Measurements from ENCODE around the gene CPTP. TPM values are rescaled to one million over a fixed set of nuclear protein-coding genes. Genes with fewer than 3 reads are reported as not detected.

The CPTP gene
- total RNA-seq, 1 experiment from 2014 or later: 22.5 TPM

GRCh38 chr1:1305300-1306069, 19.1 kb upstream of the CPTP start:
- in situ Hi-C loops (cut with HindIII; ENCODE audit: low sequenced_read_pairs): no loop called here
- peak; percentile 43 for DNase-seq (ENCODE audit: low spot score)

DNA sequence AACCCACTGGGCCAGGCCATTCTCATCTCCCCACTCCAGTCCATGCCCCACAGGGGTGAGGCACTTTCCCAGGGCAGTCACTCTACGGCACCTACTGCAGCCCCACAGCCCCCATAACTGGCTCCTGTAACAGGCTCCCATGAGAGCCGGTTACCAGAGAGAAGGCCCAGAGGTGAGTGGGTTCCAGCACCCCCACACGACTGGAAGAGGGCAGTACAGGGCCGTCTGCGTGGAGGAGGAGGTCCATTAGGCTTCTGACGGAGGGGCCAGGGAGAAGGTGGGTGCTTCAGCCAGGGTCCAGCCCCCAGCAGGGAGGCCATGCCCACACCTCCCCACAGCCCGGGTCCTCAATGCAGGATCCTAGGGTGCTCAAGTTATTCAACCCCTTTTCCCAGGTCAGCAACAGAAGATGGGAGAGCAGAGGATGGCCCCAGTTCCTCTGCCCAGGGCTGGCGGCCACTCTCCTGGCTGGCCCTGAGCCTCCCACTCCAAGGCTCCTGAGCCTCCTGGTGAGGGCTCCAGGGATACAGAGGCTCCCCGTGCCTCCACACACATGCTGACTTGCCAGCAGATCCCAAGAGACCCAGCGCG, 18.4 kb upstream of the CPTP start:
- in situ Hi-C loops (cut with HindIII; ENCODE audit: low sequenced_read_pairs): no loop called here
- peak; percentile 33 for DNase-seq (ENCODE audit: low spot score)

DNA sequence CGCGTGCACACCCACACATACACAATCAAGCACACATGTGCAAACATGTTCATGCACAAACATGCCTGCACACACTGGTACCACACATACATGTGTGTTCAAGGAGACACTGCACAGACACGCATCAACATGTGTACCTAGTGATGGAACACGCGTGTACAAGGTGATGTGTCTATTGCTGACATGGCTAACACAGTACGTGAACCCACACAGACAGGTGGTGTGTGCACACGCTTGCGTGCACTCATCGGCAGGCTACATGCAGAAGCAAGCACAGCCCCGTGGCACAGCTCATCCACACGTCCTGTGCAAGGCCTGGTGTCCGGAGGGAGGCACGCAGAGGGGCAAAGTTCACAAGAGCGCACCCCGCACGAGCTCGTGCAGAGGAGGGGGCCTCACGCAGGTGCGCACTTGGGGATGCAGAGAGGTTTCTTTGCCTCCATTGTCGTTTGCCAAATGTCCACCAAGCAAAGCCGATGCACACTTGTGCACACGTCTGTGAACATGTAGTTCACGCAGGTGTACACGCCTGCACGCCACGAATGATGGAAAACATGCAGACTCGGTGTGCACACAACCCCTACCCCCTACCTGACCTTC, 17.8 kb upstream of the CPTP start:
- DNase-seq (ENCODE audit: low spot score): peak; percentile 34
- in situ Hi-C loops (cut with HindIII; ENCODE audit: low sequenced_read_pairs): no loop called here

- no peak for DNase-seq (ENCODE audit: low spot score)
- in situ Hi-C loops (cut with HindIII; ENCODE audit: low sequenced_read_pairs): no loop called here
Observed at GRCh38 chr1:1307261-1307922, 17.2 kb upstream of the CPTP start.

DNA sequence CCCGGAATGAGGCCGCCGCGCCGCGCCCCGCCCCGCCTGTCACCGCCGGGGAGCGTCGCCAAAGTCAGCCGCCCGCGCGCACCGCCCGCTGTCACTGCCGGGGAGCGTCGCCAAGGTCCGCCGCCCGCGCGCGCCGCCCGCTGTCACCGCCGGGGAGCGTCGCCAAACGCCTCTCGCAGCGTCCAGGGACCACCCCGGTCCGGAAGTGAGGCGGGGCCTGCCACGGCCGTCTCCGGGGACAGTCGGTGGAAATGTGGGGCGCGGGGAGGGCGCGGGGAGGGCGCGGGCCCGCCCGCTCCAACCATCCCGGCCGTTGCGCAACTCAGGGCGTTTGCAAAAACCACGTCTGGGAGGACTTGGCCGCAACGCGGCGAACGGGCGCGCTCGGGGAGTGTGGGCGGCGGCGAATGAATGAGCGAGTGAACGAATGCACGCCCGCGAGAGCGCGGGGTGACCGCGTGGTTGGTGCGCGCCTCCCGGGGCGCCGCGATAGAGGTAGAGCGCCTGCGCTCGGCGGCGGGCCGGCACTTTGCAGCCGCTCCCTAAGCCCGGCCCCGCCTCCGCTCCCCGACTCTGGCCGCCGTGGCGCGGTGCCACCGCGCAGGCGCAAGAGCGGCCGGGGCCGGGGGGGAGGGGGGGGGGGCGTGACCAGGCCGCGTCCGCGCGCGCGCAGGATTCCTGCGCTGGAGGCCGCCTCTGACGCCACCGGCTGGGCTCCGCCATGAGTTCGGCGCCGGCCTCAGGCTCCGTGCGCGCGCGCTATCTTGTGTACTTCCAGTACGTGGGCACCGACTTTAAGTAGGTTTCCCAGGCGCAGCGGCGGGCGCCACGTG, 16.5 kb upstream of the CPTP start, which contains the start of the genes ACAP3 and PUSL1:
Gene ACAP3 (minus strand): TSS at position 8 of the 833 bp plus-strand sequence. CDS start 115 bp downstream, outside the sequence.
Gene PUSL1 (plus strand): TSS at position 675 of the 833 bp plus-strand sequence. CDS start 47 bp downstream, at position 722.
- in situ Hi-C loops (cut with HindIII; ENCODE audit: low sequenced_read_pairs): no loop called here

GRCh38 chr1:1308756-1309250, 15.8 kb upstream of the CPTP start:
- in situ Hi-C loops (cut with HindIII; ENCODE audit: low sequenced_read_pairs): no loop called here
- DNase-seq (ENCODE audit: low spot score): no peak

More for the DNA sequence above, 16.5 kb upstream of the CPTP start, which contains the start of the genes ACAP3 and PUSL1:
- DNase-seq (ENCODE audit: low spot score): peak; percentile 84

DNA sequence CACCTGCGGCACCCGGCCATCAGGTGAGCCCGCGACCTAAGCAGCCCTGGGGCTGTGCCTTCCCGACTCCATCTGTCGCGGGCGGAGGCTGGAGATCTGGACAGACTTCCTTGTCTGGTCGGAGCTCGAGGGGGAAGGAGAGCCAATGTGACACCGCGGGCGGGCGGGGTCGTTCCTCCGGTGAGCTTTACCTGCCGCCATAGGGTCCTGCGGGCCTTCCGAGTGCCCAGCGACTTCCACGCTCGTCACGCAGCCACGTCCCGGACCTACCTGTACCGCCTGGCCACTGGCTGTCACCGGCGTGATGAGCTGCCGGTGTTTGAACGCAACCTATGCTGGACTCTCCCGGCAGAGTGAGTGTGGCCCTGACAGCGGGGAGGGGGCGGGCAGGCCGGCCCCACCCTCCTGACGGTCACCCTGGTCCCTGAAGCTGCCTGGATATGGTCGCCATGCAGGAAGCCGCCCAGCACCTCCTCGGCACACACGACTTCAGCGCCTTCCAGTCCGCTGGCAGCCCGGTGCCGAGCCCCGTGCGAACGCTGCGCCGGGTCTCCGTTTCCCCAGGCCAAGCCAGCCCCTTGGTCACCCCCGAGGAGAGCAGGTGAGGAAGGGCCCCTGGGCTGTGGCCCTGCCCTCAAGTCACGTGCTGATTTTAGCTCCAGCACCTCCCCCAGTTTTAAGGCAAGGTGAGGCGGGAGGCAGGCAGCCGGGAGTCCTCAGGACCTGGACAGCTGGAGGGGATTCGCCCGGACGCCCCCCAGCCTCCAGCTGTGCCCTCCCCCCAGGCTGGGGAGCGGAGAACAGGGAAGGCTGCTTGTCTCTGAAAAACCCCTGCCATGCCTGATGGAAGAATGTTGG, 15.1 kb upstream of the CPTP start:
- in situ Hi-C loops (cut with HindIII; ENCODE audit: low sequenced_read_pairs): no loop called here
- DNase-seq (ENCODE audit: low spot score): peak; percentile 48

- in situ Hi-C loops (cut with HindIII; ENCODE audit: low sequenced_read_pairs): no loop called here
- no peak for DNase-seq (ENCODE audit: low spot score)
Observed at GRCh38 chr1:1310109-1310385, 14.6 kb upstream of the CPTP start.

DNA sequence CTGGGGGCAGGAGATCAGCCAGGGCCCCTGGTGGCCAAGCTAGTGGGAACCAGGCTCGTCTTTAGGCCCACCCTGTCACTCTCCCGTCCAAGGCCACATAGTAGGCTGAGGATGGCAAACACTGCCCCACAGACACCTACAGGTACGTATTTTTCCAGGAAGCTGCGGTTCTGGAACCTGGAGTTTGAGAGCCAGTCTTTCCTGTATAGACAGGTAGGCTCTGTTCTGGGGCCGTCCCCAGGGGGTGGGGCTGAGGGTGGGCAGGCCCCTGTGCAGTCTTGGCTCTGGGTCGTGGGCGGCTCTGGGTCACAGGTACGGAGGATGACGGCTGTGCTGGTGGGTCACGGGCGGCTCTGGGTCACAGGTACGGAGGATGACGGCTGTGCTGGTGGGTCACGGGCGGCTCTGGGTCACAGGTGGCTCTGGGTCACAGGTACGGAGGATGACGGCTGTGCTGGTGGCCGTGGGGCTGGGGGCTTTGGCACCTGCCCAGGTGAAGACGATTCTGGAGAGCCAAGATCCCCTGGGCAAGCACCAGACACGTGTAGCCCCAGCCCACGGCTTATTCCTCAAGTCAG, 14.0 kb upstream of the CPTP start:
- in situ Hi-C loops (cut with HindIII; ENCODE audit: low sequenced_read_pairs): no loop called here
- DNase-seq (ENCODE audit: low spot score): no peak

DNA sequence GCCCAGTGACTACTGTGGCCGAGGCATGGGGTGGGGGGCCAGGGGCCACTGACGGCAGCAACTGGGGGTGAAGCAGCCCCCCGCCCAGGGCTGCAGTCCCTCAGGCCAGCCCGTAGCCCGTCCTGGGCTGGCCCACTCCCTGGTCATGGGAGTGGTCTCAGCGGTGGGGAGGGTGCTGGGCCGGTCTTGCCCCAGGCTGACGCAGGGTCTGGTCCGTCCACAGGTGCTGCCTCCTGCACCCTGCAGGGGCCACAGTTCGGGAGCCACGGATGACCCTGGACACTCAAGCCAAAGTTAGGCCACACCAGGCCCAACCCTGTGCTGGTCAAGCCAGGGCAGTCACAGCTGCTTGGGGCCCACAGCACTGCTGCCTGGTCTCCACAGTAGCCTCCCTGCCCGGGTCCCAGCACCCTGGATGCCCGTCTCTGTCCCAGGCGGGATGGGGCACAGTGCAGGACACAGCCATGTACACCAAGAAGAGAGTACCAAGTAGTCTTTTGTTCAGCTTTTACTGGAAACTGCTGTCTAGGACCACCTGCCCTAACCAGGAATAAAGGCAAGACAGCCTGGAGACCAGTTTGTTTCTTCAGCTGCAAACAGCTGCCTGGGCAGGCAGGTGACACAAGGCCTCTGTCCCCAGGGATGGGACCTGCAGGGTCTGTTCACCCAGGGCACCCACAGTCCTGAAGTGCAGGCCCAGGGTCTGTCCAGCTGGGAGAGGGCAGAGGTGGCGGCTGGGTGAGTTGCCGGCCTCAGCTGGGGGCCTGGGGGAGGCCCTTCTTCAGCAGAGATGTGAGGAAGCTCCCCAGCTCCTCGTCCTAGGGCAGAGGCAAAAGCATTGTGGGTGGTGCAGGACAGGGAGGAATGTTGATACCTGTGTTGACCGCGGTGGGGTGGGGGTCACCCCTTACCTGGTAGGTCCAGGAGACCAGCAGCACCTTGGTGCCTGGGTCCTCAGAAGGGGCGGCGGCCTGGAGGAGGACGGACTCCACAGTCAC, 13.2 kb upstream of the CPTP start:
- DNase-seq (ENCODE audit: low spot score): no peak
- in situ Hi-C loops (cut with HindIII; ENCODE audit: low sequenced_read_pairs): no loop called here

DNA sequence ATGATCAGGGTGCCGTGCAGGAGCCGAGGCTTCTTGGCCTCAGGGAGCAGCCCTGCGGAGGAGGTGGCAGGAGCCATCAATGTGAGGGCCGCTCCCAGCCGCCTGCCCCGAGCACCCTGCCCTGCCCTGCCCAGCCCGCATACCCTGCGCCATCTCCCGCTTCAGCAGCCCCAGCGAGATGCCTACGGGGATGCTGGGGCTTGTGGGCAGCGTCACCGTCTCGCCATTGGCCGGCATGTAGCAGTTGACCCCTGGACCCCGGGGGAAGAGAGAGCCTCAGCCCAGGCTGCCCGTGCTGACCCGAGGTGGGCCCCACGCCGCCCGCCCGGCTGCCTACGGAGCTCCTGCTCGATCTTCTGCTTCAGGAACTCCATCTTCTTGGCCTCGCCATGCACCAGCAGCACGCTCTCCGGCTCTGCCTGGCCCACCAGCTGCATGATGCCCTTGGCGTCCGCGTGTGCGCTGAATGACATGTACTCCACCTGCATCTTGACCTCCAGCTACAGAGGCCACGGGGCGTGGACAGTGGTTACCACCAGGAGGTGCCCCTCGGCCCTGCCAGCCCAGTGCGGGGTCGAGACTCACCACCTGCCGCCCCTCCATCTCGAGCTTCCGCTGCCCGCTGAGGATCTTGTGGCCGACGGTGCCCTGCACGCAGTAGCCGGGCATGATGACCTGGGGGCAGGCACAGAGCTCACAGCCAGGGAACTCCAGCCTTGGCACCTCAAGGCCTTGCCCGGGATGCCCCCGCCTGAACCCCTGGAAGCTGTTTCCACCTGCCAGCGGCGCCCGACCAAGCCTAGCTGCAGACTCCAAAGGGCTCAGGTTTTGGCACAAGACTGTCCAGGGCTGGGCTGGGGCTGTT, 11.9 kb upstream of the CPTP start:
- in situ Hi-C loops (cut with HindIII; ENCODE audit: low sequenced_read_pairs): no loop called here
- no peak for DNase-seq (ENCODE audit: low spot score)

- no peak for DNase-seq (ENCODE audit: low spot score)
- in situ Hi-C loops (cut with HindIII; ENCODE audit: low sequenced_read_pairs): no loop called here
Observed at GRCh38 chr1:1313500-1314236, 10.9 kb upstream of the CPTP start.

DNA sequence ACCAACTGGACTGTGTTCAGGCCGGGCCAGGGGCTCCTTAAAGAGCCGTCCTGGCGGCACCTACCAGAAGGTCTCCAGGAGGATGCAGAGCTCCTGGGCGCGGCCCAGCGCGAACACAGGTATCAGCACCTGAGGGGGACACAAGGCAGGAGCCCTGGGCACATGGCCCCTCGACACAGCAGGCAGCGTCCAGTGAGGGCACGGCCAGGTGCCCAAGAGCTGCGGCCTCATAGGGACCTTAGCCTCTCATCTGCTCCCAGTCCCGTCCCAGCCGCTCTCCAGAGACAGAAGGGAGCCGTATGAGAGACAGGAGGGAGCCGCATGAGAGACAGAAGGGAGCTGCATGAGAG, 10.4 kb upstream of the CPTP start:
- in situ Hi-C loops (cut with HindIII; ENCODE audit: low sequenced_read_pairs): no loop called here

GRCh38 chr1:1314678-1315335, 9.8 kb upstream of the CPTP start:
- in situ Hi-C loops (cut with HindIII; ENCODE audit: low sequenced_read_pairs): no loop called here
- no peak for DNase-seq (ENCODE audit: low spot score)

More for the DNA sequence above, 10.4 kb upstream of the CPTP start:
- no peak for DNase-seq (ENCODE audit: low spot score)

Data from G401 (cell line).